Measurements from ENCODE around the gene P3R3URF.

Gene P3R3URF

DNA sequence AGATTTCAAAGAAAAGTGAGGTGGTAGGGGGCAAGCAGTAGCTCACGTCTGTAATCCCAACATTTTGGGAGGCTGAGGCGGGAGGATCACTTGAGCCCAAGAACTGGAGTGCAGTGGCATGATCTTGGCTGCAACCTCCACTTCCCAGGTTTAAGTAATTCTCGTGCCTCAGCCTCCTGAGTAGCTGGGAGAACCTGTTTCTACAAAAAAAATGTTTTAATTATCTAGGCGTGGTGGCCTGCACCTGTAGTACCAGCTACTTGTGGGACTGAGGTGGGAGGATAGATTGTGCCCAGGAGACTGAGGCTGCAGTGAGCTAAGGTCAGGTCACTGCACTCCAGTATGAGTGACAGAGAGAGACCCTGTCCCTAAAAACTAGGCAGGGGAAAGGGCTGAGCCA, 4.0 kb downstream of the P3R3URF start:
- DNase-seq (ENCODE audit: low read depth), result no peak

- DNase-seq (ENCODE audit: low read depth), result no peak
Observed at GRCh38 chr1:46171871-46172270, 4.4 kb downstream of the P3R3URF start.

GRCh38 chr1:46171351-46171750, 4.9 kb downstream of the P3R3URF start:
- no peak for DNase-seq (ENCODE audit: low read depth)

DNA sequence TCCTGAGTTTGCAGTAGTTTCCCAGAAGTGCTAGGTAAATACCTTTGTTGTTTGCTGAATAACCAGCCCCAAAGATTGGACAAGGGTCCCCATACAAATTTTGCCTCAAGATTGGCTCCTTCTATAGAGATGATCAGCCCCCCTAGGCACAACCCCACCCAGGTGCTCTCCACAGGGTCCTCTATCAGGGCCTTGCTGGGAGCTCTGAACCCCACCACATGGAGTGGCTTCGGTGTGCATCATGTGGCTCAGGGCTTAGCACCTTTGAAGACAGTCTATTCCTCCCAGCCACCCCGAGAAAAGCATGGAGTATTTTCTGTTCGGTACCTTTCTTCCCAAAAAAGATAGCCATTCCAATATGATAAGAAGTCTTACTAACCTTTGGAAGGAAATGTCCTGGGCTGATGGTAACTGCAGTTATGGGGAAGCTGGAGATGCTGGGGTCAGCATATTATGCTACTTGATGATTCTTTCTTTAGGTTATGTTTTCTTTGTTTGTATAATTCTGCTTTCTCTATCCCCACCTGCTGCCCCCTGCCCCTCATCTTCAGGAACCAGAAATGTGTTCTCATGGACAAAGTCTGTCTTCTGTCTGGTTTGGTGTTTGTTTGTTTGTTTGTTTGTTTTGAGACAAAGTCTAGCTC, 6.4 kb downstream of the P3R3URF start:
- no peak for DNase-seq (ENCODE audit: low read depth)

DNA sequence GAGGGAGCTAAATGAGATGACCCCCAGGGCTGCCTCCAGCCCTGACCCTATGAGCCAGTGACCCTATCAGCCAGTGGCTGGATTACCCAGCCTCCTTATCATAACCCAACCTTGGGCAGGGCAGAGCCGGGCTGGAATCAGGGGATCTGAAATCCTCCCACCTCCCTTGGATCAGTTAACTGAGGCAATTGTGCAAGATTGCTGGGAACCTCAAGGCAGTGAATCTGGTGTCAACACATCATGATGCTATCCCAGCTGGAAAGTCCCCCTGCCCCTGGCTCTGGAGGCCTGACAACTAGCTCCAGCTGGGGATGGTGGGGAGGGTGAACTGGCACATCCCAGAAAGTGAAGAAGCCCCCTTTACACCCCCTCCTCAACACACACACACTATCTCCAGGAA, 7.8 kb downstream of the P3R3URF start:
- no peak for DNase-seq (ENCODE audit: low read depth)

DNA sequence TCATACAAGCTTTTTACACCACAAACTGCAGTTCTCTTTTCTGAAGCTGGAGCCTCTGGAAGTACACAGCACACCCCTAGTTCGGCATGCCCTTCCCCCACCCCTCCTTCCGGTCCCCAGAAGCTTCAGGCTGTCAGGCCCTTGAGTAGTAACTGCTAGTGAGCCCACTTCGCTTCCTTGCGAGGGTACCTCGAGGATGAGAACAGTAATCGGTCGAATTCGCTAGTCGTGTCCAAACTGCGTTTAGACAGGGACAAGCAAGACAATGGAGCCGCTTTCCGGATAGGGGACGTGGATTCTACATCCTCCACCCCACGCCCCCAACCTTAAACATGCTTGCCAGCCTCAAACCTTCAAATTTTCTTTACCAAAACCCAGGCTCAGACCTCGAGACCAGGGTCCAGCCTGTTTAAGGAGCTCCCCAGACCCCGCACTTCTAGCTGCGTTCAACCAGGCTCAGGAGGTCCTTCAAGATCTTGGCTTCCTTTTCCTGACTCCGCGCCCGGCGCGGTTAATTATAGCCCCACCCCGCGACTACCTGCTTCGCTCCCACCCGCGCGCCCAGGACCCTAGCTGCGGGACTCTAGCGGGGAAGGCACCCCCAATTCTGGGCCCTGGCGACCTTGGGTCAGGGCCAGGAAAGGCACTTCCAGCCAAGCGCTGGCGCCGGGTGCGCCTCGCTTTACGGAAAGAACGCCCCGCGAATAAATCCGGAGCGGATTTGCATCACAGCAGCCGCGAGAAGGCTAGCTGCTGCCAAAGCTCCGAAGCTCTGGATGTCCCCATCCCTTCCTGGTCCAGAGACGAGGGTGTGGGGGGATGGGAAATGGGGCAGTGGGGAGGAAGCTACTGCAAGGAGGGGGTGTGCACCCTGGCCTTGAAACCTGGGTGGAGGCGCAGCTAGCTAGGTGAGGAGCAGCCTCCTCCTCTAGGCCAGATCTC, 9.5 kb downstream of the P3R3URF start:
- DNase-seq (ENCODE audit: low read depth), result peak; percentile 10

DNA sequence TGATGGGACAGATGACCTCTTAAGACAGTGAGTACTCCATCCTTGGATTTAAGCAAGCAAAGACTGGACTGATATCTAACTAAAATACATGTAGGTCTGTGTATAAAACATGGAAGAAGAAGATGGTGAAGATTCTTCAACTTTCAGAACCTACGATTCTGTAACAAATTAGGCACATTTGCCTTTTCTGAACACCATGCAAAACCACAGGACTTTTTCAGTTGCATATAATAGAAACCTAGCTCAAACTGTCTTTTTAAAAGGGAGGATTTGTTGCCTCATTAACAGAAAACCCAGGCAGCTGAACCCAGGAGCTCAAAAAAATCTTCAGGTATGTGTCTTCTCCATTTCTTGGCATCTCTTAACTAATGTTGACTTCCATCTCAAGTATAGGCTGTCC, 16.1 kb downstream of the P3R3URF start:
- DNase-seq (ENCODE audit: low read depth), result no peak

GRCh38 chr1:46159516-46159915, 16.8 kb downstream of the P3R3URF start:
- no peak for DNase-seq (ENCODE audit: low read depth)

DNA sequence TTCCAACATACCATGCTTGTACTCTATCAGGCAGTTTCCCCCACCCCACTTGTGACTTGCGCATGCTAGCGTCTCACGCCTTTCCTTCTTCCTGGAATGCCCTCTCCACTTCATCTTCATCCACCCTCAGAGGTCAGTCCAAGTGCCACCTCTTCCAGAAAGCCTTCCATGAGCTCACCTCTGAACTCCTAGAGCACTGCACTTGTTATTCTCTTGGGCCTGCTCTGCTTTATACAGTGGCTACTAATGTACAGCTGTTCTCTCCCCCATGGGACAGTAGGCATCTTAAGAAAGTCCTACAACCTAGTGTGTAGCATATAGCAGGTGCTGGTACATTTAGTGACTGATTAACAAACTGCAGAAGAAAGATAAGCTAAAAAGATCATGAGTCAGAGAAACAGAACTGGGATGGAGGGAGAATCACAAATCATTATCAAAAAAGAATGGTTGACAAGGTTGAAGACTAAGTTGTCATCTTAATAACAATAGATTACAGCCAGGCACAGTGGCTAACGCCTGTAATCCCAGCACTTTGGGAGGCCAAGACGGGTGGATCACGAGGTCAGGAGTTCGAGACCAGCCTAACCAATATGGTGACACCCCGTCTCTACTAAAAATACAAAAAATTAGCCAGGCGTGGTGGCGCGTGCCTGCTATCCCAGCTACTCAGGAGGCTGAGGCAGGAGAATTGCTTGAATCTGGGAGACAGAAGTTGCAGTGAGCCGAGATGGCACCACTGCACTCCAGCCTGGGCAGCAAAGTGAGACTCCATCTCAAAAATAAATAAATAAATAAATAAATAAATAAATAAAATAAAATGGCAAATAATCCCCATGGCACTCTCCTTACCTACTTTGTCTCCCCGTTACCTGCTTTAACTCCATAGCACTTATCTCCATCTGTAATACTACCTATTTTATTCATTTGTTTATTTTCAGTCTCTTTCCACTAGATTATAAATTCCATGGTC, 17.7 kb downstream of the P3R3URF start:
- no peak for DNase-seq (ENCODE audit: low read depth)

DNA sequence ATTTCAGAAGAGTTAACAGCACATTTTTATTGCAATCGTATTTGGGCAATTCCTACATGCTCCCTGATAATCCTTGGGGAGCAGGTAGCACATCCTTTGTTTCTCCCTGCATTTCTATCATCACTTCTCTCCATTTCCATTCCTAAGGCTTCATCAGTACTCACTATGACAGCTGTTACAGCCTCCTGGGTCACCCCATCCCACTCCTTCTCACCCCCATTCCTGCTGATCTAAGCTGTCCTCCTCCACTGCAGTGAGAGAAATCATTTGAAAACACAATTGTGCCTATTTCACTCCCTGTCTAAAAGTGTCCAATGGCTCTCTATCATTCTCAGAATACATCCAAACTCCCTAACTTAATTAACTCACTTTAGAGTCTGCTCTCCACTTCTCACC, 18.4 kb downstream of the P3R3URF start:
- no peak for DNase-seq (ENCODE audit: low read depth)

- DNase-seq (ENCODE audit: low read depth), result no peak
Observed at GRCh38 chr1:46153732-46154131, 22.6 kb downstream of the P3R3URF start.

DNA sequence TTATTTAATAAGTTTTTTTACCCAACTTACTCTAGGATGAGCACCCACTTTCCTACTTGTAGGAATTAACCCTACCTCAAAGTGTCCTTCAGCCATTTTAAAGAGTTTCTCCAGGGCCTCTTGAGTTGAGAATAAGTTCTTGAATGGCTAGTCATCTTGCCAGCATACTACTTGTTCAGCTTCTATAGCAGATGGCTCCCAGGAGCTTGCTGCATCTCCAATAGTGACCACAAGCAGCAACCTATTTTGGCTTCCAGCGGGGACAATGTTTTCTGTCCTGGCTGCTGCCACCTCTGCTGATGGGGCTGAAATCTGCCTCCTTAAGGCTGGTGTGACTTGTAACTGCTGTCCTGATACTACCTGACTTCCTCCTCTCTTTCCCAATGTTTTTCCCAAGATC, 23.1 kb downstream of the P3R3URF start:
- DNase-seq (ENCODE audit: low read depth), result no peak

DNA sequence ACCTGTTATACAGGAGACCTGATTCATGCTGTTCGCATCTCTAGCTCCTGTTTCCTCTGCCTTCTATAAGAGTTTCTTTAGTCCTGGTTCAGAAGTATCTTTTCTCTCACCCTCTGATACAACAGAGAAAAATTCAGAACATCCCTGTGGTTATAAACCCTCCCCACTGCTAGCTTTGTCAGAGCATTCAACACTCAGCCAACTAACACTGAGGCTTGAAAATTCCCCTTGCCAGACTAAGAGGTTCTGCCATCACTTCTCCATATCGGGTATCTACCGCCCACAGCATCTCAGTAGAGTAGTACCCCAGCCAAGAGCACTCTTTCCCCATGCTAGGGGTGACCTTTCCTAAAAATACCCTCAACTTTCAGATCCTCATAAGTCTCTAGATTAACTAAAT, 24.3 kb downstream of the P3R3URF start:
- DNase-seq (ENCODE audit: low read depth), result no peak

DNA sequence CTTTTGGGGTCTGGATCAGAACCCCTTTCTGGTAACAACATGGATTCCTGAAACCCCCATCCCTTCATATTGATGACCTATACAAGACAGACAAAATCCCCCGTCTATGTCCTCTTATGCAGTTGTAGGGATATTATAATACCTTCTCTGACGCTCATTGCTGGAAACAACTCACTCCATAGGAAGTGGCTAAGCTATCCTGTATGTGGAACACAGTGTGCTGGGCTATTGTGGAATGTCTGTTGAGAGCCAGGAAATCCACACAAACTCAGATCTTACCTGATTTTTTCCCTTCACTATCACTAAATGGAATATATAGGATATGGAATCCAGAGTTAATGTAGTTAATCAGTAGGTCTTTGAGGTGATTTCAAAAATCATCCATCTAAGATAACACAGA, 26.2 kb downstream of the P3R3URF start:
- DNase-seq (ENCODE audit: low read depth), result no peak

GRCh38 chr1:46148318-46148717, 28.0 kb downstream of the P3R3URF start:
- no peak for DNase-seq (ENCODE audit: low read depth)

DNA sequence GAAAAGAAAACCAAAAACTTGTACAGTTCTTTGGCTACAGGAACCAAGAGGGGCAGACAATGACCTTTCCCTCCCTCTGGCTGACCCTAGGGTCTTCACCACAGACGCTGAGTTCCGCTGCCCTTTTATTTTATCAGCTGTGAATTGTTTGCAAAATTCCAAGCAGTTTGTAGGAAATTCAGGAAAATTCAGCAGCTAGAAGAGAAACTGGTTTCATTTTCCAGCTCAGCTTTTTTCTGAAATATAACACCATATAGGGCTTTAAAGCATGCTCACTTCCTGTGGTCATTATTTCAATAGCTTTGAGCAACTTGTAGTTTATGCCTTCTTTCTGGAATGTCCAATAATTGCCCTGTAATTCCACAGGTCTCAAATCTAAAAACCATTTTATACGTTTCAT, 38.4 kb downstream of the P3R3URF start:
- no peak for DNase-seq (ENCODE audit: low read depth)

DNA sequence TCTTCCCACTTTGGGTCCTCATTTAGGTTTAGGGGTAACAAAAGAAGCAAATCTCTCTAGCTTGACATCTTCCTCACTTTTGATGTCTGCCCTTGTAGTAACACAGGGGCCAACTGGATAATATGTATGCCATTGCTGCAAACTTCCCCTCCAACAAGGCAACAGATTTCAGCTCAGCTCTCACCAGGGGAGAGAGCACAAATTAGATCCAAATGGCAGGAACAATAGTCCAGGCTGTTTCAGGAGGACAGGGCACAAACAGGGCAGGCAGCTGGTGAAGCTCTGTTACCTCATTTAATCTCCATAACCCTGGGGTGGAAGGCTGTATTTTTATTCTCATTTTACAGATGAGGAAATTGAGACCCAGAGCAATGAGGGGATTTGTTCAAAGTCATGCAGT, 39.6 kb downstream of the P3R3URF start:
- no peak for DNase-seq (ENCODE audit: low read depth)

DNA sequence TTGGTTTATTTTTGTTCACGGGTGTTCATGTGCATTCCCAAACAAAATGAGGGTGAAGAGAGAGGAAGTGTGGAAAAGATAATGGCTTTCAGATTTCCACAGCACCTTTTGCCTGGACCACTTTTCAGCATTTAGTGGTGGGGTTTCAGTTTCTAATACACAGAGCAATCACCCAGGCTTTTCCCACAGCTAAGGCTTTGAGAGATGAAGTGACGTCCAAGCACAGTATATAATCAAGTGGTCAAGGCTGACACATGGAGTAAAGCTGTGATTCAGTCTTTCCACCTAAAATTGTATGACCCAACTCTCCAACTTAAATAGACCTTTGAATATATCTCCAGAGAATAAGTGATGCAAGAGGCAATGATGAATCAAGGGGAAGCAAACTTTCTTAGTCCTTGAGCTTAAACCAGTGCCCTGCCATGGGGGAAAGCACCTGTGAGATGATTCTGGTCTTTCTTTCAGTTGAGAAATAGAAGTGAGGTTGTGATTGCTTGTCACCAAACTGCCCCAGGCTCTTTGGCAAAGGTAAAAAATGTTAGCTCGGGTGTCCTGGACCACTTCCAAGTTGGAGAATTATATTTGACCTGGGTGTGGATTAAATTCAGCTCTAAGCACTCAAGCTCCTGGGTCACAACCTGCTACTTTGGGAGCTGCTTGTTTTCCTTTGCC, 41.5 kb downstream of the P3R3URF start:
- DNase-seq (ENCODE audit: low read depth), result no peak

DNA sequence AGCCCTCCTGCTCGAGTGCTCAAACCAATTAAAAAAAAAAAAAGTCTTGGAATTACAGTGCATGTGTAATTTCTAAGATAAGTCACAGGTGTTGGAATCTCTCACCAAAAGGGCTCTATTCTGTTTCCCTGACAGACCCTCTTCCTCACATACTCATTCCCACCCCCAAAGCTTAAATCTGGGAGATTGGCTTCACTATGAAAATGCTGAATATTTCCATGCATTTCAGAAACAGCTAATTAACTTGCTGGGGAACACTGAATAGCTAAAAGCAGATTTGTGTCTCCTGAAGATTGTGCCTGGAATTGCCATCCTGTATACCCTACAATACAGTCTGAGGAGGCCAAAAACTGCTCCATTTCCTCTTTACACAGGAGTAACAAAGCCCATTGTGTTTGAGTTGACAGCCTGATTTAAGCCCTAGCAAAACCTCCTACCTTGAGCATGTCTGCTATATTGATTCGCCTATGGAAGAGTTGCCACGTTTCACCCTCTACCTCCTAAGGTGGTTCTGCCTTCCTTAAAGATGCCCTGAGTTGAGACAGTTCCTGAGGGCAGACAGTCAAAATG, 42.4 kb downstream of the P3R3URF start:
- DNase-seq (ENCODE audit: low read depth), result no peak

GRCh38 chr1:46133181-46133658, 43.1 kb downstream of the P3R3URF start:
- DNase-seq (ENCODE audit: low read depth), result no peak

GRCh38 chr1:46132529-46133180, 43.6 kb downstream of the P3R3URF start, which contains the start of gene PIK3R3:
TSS of gene PIK3R3 (minus strand) at chr1:46132629. CDS start at chr1:46131952, 677 bp downstream.
- peak; percentile 75 for DNase-seq (ENCODE audit: low read depth)
